Measurements from ENCODE around the gene SASH3. TPM values are rescaled to one million over a fixed set of nuclear protein-coding genes. Genes with fewer than 3 reads are reported as not detected.

SASH3 gene
- total RNA-seq: 2.4 TPM
- 1 to 10 TPM; 2.3 to 3.3 (median 2.7) TPM for polyA plus RNA-seq (ENCODE audit: insufficient read depth in 1 of 8, insufficient read length in 8 of 8, low replicate concordance in 1 of 8)
- long read RNA-seq, donor 1: 0 reads
- long read RNA-seq, donor 2: 0 reads
- long read RNA-seq, donor 3, partial matches to known transcripts: 0 of 2 reads
- long read RNA-seq, donor 3, other reads (novel, unspliced or antisense): 0 of 2 reads
- long read RNA-seq, donor 4, partial matches to known transcripts: 0 of 1 reads
- long read RNA-seq, donor 4, other reads (novel, unspliced or antisense): 0 of 1 reads
- long read RNA-seq, donor 5, partial matches to known transcripts: 5 of 20 reads
- long read RNA-seq, donor 5, other reads (novel, unspliced or antisense): 14 of 20 reads
- long read RNA-seq, donor 6: 0 reads
- long read RNA-seq, donor 7: 0 reads
- long read RNA-seq, donor 8: 0 reads
- long read RNA-seq, donor 9: 0 reads
- long read RNA-seq, donor 10, partial matches to known transcripts: 0 of 2 reads
- long read RNA-seq, donor 10, other reads (novel, unspliced or antisense): 0 of 2 reads
- long read RNA-seq, donor 11: 0 reads

DNA sequence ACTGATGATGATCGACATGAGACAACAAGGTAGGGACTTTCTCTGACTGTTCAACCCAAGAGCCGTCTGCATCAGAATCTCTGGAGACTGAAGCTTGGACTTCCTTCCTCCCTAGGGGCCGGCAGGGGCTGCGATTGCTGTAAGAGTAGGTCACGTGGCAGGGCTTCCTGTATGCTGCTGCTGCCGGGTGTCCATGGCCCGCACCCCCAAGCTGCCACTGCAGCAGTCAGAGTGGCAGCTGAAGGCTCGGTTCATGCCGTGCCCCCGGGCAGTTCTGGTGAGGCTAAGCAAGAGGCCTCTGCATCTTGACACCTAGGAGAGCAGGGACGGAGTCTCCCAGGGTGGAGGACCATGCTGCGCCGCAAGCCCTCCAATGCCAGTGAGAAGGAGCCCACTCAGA lies at the start of gene SASH3:
Gene SASH3 (plus strand): TSS at position 203 of the 400 bp plus-strand sequence. CDS start 149 bp downstream, at position 352.
- Histone ChIP-seq H3K27me3 (ENCODE audit: control insufficient read depth, insufficient read depth, low read length) (peaks cover 42% of the 10 kb centered on the region), H3K27ac (ENCODE audit: low read length) (no peak within 1 kb of the TSS), H3K36me3 (ENCODE audit: control insufficient read depth, insufficient read depth, low read length) (no peaks in the 10 kb centered on the region), H3K4me3 (ENCODE audit: low read length) (peak within 1 kb of the TSS; percentile 18), H3K9me3 (replicated peaks; ENCODE audit: control insufficient read depth, low read depth, low read length) (no peaks in the 10 kb centered on the region), H3K4me1 (ENCODE audit: control insufficient read depth, insufficient read depth, low read length) (peaks cover 6% of the 10 kb centered on the region)
- DNase-seq: peak; percentile 53
- WGBS (ENCODE audit: insufficient coverage): 90% methylated on average over 11 of the region's 13 CpGs

DNA sequence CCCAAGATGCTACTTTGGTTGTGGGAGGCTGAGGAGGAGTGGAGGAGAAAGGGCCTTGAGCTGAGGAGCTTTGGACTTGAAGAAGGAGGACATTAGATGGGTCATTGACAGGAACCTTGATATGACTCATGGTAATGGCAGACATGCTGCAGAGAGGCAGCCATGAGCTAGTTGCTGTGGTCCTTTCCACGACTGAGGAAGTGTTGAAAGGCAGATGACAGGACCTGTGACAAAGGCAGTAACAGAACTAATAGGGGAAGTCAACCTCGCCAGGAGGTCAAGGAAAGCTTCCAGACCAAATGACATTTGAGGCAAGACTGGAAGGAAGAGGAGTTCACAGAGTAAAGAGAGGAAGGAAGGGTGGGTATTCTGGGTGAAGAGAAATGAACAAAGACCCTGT lies 48.5 kb upstream of the SASH3 start:
- Histone ChIP-seq H3K36me3 (ENCODE audit: control insufficient read depth, insufficient read depth, low read length) (no peaks in the 10 kb centered on the region), H3K9me3 (replicated peaks; ENCODE audit: control insufficient read depth, low read depth, low read length) (no peaks in the 10 kb centered on the region), H3K4me1 (ENCODE audit: control insufficient read depth, insufficient read depth, low read length) (no peaks in the 10 kb centered on the region), H3K27ac (ENCODE audit: low read length) (no peak overlapping the region), H3K4me3 (ENCODE audit: low read length) (no peak overlapping the region), H3K27me3 (ENCODE audit: control insufficient read depth, insufficient read depth, low read length) (peaks cover 30% of the 10 kb centered on the region)
- no peak for DNase-seq
- WGBS (ENCODE audit: insufficient coverage): 45% methylated on average over 2 of the region's 2 CpGs

DNA sequence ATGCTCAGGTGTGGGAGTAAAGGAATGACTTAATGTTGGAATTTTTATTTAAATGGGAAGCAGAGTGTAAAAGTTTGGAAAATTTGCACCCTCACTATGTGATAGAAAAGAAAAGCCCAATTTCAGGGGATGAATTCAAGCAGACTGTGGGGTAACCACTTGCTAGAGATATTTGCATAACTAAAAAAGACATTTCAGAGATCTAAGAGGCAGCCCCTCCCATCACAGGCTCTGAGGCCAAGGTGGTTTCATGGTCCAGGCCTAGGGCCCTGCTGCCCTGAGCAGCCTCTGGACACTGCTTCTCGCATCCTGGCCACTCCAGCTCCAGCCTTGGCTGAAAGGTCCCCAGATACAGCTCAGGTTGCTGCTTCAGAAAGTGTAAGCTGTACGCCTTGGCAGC lies 46.9 kb upstream of the SASH3 start:
- 56% methylated on average over 1 of the region's 2 CpGs for WGBS (ENCODE audit: insufficient coverage)
- H3K4me1 ChIP-seq (ENCODE audit: control insufficient read depth, insufficient read depth, low read length): peaks cover 7% of the 10 kb centered on the region
- H3K4me3 ChIP-seq (ENCODE audit: low read length): no peak overlapping the region
- no peaks in the 10 kb centered on the region for H3K9me3 ChIP-seq (replicated peaks; ENCODE audit: control insufficient read depth, low read depth, low read length)
- DNase-seq: no peak
- peaks cover 35% of the 10 kb centered on the region for H3K27me3 ChIP-seq (ENCODE audit: control insufficient read depth, insufficient read depth, low read length)
- H3K27ac ChIP-seq (ENCODE audit: low read length): no peak overlapping the region
- no peaks in the 10 kb centered on the region for H3K36me3 ChIP-seq (ENCODE audit: control insufficient read depth, insufficient read depth, low read length)

DNA sequence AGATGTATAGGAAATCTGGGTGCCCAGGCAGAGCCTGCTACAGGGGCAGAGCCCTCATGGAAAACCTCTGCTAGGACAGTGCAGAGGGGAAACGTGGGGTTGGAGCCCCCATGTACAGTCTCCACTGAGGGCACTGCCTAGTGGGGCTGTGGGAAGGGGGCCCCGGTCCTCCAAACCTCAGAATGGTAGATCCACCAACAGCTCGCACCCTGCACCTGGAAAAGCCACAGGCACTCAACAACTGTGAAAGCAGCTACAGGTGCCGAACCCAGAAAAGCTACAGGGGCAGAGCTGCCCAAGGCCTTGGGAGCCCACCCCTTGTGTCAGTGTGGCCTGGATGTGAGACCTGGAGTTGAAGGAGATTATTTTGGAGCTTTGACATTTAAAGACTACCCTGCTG lies 46.4 kb upstream of the SASH3 start:
- WGBS (ENCODE audit: insufficient coverage): 63% methylated on average over 3 of the region's 4 CpGs

DNA sequence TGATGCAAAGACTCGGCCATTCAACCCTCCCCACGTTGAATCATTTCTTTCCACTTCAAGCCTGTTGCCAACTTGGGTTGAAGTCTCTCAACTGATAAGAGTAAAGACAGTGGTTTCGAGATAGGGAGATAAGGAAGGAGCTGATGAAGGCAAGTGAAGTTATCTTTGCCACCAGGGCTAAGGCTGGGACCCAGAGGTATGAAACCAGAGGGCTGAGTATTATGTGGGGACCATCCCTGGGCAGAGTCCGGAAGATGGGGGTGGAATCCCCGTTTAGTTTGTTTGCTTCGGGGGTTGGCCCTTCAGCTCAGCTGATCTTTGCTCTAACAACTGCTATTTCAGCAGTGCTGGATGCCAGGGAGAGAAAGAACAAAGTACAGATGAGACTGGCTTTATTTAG lies 43.3 kb upstream of the SASH3 start:
- no peak overlapping the region for H3K27ac ChIP-seq (ENCODE audit: low read length)
- no peak for DNase-seq
- no peak overlapping the region for H3K4me3 ChIP-seq (ENCODE audit: low read length)
- H3K9me3 ChIP-seq (replicated peaks; ENCODE audit: control insufficient read depth, low read depth, low read length): no peaks in the 10 kb centered on the region
- H3K27me3 ChIP-seq (ENCODE audit: control insufficient read depth, insufficient read depth, low read length): peaks cover 43% of the 10 kb centered on the region
- 65% methylated on average over 2 of the region's 6 CpGs for WGBS (ENCODE audit: insufficient coverage)
- peaks cover 25% of the 10 kb centered on the region for H3K4me1 ChIP-seq (ENCODE audit: control insufficient read depth, insufficient read depth, low read length)
- H3K36me3 ChIP-seq (ENCODE audit: control insufficient read depth, insufficient read depth, low read length): no peaks in the 10 kb centered on the region

More for the DNA sequence above, 46.4 kb upstream of the SASH3 start:
- no peak for DNase-seq
- Histone ChIP-seq H3K27me3 (ENCODE audit: control insufficient read depth, insufficient read depth, low read length) (peaks cover 36% of the 10 kb centered on the region), H3K36me3 (ENCODE audit: control insufficient read depth, insufficient read depth, low read length) (no peaks in the 10 kb centered on the region), H3K27ac (ENCODE audit: low read length) (no peak overlapping the region), H3K4me1 (ENCODE audit: control insufficient read depth, insufficient read depth, low read length) (peaks cover 12% of the 10 kb centered on the region), H3K9me3 (replicated peaks; ENCODE audit: control insufficient read depth, low read depth, low read length) (no peaks in the 10 kb centered on the region), H3K4me3 (ENCODE audit: low read length) (no peak overlapping the region)

DNA sequence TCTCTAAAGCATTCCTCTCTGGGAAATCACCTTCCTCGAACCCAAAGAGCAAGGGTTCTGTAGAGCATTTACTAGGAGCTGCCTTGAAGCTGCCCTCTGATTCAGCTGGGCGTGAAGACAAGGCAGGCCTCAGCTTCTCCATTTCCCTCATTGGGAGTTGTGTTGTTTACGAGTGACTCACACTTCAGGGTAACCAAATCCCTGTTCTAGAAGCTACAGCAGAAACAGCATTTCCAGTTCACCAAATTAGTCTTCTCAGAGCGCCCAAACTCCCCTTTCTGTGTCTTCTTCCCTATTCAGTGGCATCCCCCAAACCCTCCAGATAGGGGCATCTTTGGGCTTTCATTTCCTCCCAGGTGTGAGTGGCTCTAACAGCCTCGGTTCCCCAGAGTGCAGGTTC lies 41.8 kb upstream of the SASH3 start:
- Histone ChIP-seq H3K4me3 (ENCODE audit: low read length) (no peak overlapping the region), H3K9me3 (replicated peaks; ENCODE audit: control insufficient read depth, low read depth, low read length) (no peaks in the 10 kb centered on the region), H3K27me3 (ENCODE audit: control insufficient read depth, insufficient read depth, low read length) (peaks cover 38% of the 10 kb centered on the region), H3K4me1 (ENCODE audit: control insufficient read depth, insufficient read depth, low read length) (peaks cover 29% of the 10 kb centered on the region), H3K36me3 (ENCODE audit: control insufficient read depth, insufficient read depth, low read length) (no peaks in the 10 kb centered on the region), H3K27ac (ENCODE audit: low read length) (peak overlapping the region; percentile 74)
- 53% methylated on average over 3 of the region's 5 CpGs for WGBS (ENCODE audit: insufficient coverage)
- DNase-seq: peak; percentile 31

DNA sequence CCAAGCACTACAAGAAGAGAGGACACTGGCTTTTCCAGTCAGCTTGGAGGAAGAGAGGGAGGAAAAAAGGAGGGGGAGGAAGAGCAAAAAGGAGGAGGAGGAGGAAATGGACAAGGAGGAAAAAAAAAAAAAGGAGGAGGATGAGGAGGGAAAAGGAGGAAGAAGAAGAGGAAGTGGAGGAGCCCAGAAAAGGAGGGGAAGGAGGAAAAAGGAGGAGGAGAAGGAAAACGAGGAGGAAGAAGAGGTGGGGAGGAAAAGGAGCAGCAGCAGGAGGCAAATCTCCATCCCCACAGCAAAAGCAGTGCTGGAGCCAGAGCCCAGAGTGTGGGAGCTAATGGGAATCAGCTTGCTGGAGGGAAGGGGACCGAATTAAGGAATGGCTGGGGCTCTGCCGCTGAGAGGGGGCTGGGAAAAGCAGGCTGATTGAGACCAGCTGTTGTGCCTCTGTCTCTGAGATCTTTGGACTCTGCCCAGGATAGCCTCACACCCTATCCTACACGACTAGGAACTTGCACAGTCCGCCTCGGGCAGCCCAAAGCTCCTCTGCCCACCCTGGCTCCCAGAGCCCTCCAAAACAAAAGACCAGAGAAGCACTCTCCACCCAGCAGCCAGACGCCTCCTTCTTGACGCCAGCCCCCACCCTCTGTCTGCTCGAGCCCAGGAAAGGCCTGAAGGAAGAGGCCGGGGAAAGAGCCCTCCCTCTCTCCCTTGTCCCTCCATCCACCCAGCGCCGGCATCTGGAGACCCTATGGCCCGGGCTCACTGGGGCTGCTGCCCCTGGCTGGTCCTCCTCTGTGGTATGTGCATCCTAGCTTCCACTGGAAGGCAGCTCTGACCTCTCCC lies 41.1 kb upstream of the SASH3 start, which contains the start of gene XPNPEP2:
Gene XPNPEP2 (plus strand): TSS at position 514 of the 843 bp plus-strand sequence. CDS start 235 bp downstream, at position 749.
- Histone ChIP-seq H3K27me3 (ENCODE audit: control insufficient read depth, insufficient read depth, low read length) (peaks cover 41% of the 10 kb centered on the region), H3K4me3 (ENCODE audit: low read length) (no peak within 1 kb of the TSS), H3K27ac (ENCODE audit: low read length) (peak within 1 kb of the TSS; percentile 74), H3K4me1 (ENCODE audit: control insufficient read depth, insufficient read depth, low read length) (peaks cover 30% of the 10 kb centered on the region), H3K9me3 (replicated peaks; ENCODE audit: control insufficient read depth, low read depth, low read length) (no peaks in the 10 kb centered on the region), H3K36me3 (ENCODE audit: control insufficient read depth, insufficient read depth, low read length) (no peaks in the 10 kb centered on the region)
- DNase-seq: peak; percentile 92
- WGBS (ENCODE audit: insufficient coverage): 19% methylated on average over 8 of the region's 13 CpGs

DNA sequence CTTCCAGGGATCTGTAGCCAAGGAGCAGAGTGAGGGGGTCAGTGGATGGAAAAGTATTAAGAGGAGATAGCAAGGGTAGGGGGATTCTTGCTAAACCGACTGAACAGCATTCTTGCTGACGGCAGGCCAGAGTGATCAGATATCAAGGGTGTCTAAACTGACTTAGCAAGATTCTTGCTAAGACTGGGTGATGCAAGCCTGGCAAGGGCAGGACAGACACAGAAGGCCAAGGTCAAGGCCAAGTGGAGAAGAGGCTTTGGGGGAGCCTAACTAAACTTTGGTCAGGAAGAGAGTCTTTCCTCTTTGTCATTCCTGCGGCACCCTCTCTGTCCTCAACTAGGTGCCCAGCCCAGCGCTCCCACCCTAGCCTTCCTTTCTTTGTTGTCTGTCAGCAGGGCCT lies 40.2 kb upstream of the SASH3 start:
- peaks cover 43% of the 10 kb centered on the region for H3K27me3 ChIP-seq (ENCODE audit: control insufficient read depth, insufficient read depth, low read length)
- H3K27ac ChIP-seq (ENCODE audit: low read length): no peak overlapping the region
- peaks cover 30% of the 10 kb centered on the region for H3K4me1 ChIP-seq (ENCODE audit: control insufficient read depth, insufficient read depth, low read length)
- no peak overlapping the region for H3K4me3 ChIP-seq (ENCODE audit: low read length)
- 66% methylated on average over 4 of the region's 4 CpGs for WGBS (ENCODE audit: insufficient coverage)
- no peaks in the 10 kb centered on the region for H3K36me3 ChIP-seq (ENCODE audit: control insufficient read depth, insufficient read depth, low read length)
- H3K9me3 ChIP-seq (replicated peaks; ENCODE audit: control insufficient read depth, low read depth, low read length): no peaks in the 10 kb centered on the region
- peak; percentile 20 for DNase-seq

DNA sequence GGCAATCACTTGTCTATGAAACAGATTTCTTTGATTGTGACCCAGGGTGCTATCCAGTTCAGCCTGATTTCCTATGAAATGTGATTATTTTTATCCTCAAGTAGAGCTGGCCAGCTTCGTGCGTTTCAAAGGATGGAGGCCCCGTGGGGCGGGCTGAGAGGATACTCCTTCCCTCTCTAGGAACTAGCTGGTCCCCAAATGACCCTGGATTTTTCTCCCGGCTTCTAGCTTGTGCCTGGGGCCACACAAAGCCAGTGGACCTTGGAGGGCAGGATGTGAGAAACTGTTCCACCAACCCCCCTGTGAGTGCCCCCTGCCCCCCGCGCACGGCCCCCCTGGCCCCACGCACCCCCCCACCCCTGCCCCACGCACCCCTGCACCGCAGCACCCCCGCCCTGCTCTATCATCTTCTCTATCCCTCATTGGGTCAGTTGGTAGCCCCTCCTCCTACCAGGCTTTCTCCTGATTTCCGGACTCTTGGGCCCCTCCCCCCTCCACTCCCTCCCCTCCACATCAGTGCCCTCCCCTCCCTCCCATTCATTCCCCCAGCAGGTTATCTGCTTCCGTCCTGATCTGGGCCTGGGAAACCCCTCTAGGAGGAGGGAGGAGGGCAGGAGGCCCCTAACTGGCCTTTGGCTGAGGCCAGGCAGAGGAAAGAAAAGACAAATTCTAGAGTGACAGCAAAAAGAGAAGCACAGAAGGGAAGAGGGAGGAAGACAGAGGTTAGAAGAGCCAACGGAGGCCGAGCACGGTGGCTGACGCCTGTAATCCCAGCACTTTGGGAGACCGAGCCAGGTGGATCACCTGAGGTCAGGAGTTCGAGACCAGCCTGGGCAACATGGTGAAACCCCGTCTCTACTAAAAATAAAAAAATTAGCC lies 37.6 kb upstream of the SASH3 start:
- H3K4me3 ChIP-seq (ENCODE audit: low read length): no peak overlapping the region
- H3K27me3 ChIP-seq (ENCODE audit: control insufficient read depth, insufficient read depth, low read length): peaks cover 40% of the 10 kb centered on the region
- H3K4me1 ChIP-seq (ENCODE audit: control insufficient read depth, insufficient read depth, low read length): peaks cover 29% of the 10 kb centered on the region
- WGBS (ENCODE audit: insufficient coverage): 75% methylated on average over 7 of the region's 21 CpGs
- H3K9me3 ChIP-seq (replicated peaks; ENCODE audit: control insufficient read depth, low read depth, low read length): no peaks in the 10 kb centered on the region
- DNase-seq: peak; percentile 42
- H3K36me3 ChIP-seq (ENCODE audit: control insufficient read depth, insufficient read depth, low read length): no peaks in the 10 kb centered on the region
- H3K27ac ChIP-seq (ENCODE audit: low read length): no peak overlapping the region

Measured in muscle of leg (tissue), 16 donors.